ENCODE data around the gene NKX2-8.

NKX2-8 gene
- total RNA-seq: 0 reads per million in 2 experiments

- DNase-seq (ENCODE audit: low read depth): no peak
Measured at GRCh38 chr14:36582011-36582873, at the start of gene NKX2-8. TSS of gene NKX2-8 (minus strand) at chr14:36582614. CDS start at chr14:36582389, 225 bp downstream.

- DNase-seq (ENCODE audit: low read depth): no peak
Measured at GRCh38 chr14:36627981-36628380, 45.6 kb upstream of the NKX2-8 start.

- DNase-seq (ENCODE audit: low read depth): no peak
Measured at GRCh38 chr14:36626151-36626550, 43.7 kb upstream of the NKX2-8 start.

- no peak for DNase-seq (ENCODE audit: low read depth)
Measured at GRCh38 chr14:36625436-36625835, 43.0 kb upstream of the NKX2-8 start.

GRCh38 chr14:36625014-36625413, 42.6 kb upstream of the NKX2-8 start:
- no peak for DNase-seq (ENCODE audit: low read depth)

- DNase-seq (ENCODE audit: low read depth): no peak
Measured at GRCh38 chr14:36619853-36620252, 37.4 kb upstream of the NKX2-8 start.

GRCh38 chr14:36619131-36619530, 36.7 kb upstream of the NKX2-8 start:
- DNase-seq (ENCODE audit: low read depth): no peak

- DNase-seq (ENCODE audit: low read depth): no peak
Measured at GRCh38 chr14:36618641-36619040, 36.2 kb upstream of the NKX2-8 start.

- DNase-seq (ENCODE audit: low read depth): no peak
Measured at GRCh38 chr14:36617824-36618223, 35.4 kb upstream of the NKX2-8 start.

- no peak for DNase-seq (ENCODE audit: low read depth)
Measured at GRCh38 chr14:36605506-36605857, 23.1 kb upstream of the NKX2-8 start.

GRCh38 chr14:36604757-36605505, 22.5 kb upstream of the NKX2-8 start:
- no peak for DNase-seq (ENCODE audit: low read depth)

GRCh38 chr14:36600431-36600830, 18.0 kb upstream of the NKX2-8 start:
- no peak for DNase-seq (ENCODE audit: low read depth)

GRCh38 chr14:36591482-36591881, 9.1 kb upstream of the NKX2-8 start:
- no peak for DNase-seq (ENCODE audit: low read depth)

- no peak for DNase-seq (ENCODE audit: low read depth)
Measured at GRCh38 chr14:36588788-36589187, 6.4 kb upstream of the NKX2-8 start.

GRCh38 chr14:36588119-36588518, 5.7 kb upstream of the NKX2-8 start:
- no peak for DNase-seq (ENCODE audit: low read depth)

- no peak for DNase-seq (ENCODE audit: low read depth)
Measured at GRCh38 chr14:36585100-36585499, 2.7 kb upstream of the NKX2-8 start.

GRCh38 chr14:36583893-36584811, 1.7 kb upstream of the NKX2-8 start:
- no peak for DNase-seq (ENCODE audit: low read depth)

- DNase-seq (ENCODE audit: low read depth): no peak
Measured at GRCh38 chr14:36583242-36583892, 953 bp upstream of the NKX2-8 start.

GRCh38 chr14:36582874-36583241, 444 bp upstream of the NKX2-8 start:
- DNase-seq (ENCODE audit: low read depth): no peak

GRCh38 chr14:36580856-36581831, 1.3 kb downstream of the NKX2-8 start:
- DNase-seq (ENCODE audit: low read depth): no peak

All from T follicular helper cell (primary cell).